ENCODE results near the gene MED29. TPM values are rescaled to one million over a fixed set of nuclear protein-coding genes. Genes with fewer than 3 reads are reported as not detected.
A peak's percentile ranks its signal among the peaks of the same experiment; 100 is the strongest.

The MED29 gene
- total RNA-seq, 1 experiment from 2014 or later = 739 TPM

GRCh38 chr19:39341719-39342604, 49.2 kb upstream of the MED29 start, which contains the start of gene SAMD4B:
SAMD4B (plus strand) TSS chr19:39342421; CDS start chr19:39356894, 14,473 bp downstream.
- TSS peak; percentile 98 for BruUV-seq (replicated peaks)
- Histone ChIP-seq H3K4me3 (ENCODE audit: low read depth in 2 of 2, low read length in 2 of 2) (peak within 1 kb of the TSS; percentile 39 to 60), H3K27me3 (ENCODE audit: control insufficient read depth, insufficient read depth, low read length) (no peaks in the 10 kb centered on the region), H3K4me1 (ENCODE audit: control insufficient read depth, insufficient read depth, low read length) (peaks cover 40% of the 10 kb centered on the region), H3K36me3 (ENCODE audit: control insufficient read depth, insufficient read depth, low read length) (peaks cover 26% of the 10 kb centered on the region), H3K27ac (ENCODE audit: low read length) (peak within 1 kb of the TSS; percentile 88), H3K9me3 (ENCODE audit: control insufficient read depth, insufficient read depth, low read depth, low read length) (no peaks in the 10 kb centered on the region)
- ChIA-PET CTCF (interaction anchor here (0.5 to 2.4 kb wide), 61 partner anchors 8 to 956 kb away, joined by 3 to 58 read pairs (median 5); partner anchors contain the start of genes DYRK1B, LRFN1, MED29 and PAF1), POLR2A (interaction anchor here (0.5 to 2.5 kb wide), 33 partner anchors 8 to 821 kb away, joined by 3 to 57 read pairs (median 6); partner anchors contain the start of genes FBXO17, LRFN1, MED29 and PAF1)
- intact Hi-C loops (cut with micrococcal nuclease; ENCODE audit: unreplicated experiment) (loop anchor here (1.0 kb wide), 2 partner anchors 49 to 70 kb away; partner anchors contain the start of genes MED29, PAF1 and PLEKHG2), in situ Hi-C loops (cut with HindIII; ENCODE audit: low pct_unique_long_range_greater_than_20kb, low sequenced_read_pairs) (loop anchor here (5.0 to 10.0 kb wide), 2 partner anchors 47 to 125 kb away; partner anchors contain the start of gene IFNL1)
- TF ChIP-seq TCF7L2 (IDR thresholded peaks at IDR 0.05; ENCODE audit: low read depth, low read length) (no peak), POLR2AphosphoS5 (IDR thresholded peaks at IDR 0.05; ENCODE audit: low read depth, low read length) (no peak), REST (IDR thresholded peaks at IDR 0.05; ENCODE audit: insufficient read depth in 1 of 2, low read depth in 2 of 2, low read length in 1 of 2) (no peak), CTCF (IDR thresholded peaks at IDR 0.05) (no peak), SIN3A (IDR thresholded peaks at IDR 0.05; ENCODE audit: borderline replicate concordance, insufficient read depth, low read depth, low read length) (no peak)
- ATAC-seq = peak; percentile 94
- peak; percentile 100 for DNase-seq (ENCODE audit: low read depth, low spot score)

- peak overlapping the region; percentile 39 to 60 for H3K4me3 ChIP-seq (ENCODE audit: low read depth in 2 of 2, low read length in 2 of 2)
- H3K9me3 ChIP-seq (ENCODE audit: control insufficient read depth, insufficient read depth, low read depth, low read length) = no peaks in the 10 kb centered on the region
- H3K36me3 ChIP-seq (ENCODE audit: control insufficient read depth, insufficient read depth, low read length) = peaks cover 34% of the 10 kb centered on the region
- CTCF ChIA-PET = interaction anchor here (0.5 to 2.4 kb wide), 65 partner anchors 8 to 956 kb away, joined by 3 to 58 read pairs (median 5); partner anchors contain the start of genes DYRK1B, LRFN1, MED29 and PAF1
- intact Hi-C loops (cut with micrococcal nuclease; ENCODE audit: unreplicated experiment) (loop anchor here (1.0 kb wide), 2 partner anchors 49 to 70 kb away; partner anchors contain the start of genes MED29, PAF1 and PLEKHG2), in situ Hi-C loops (cut with HindIII; ENCODE audit: low pct_unique_long_range_greater_than_20kb, low sequenced_read_pairs) (loop anchor here (5.0 to 10.0 kb wide), 2 partner anchors 48 to 125 kb away; partner anchors contain the start of gene IFNL1)
- no peaks in the 10 kb centered on the region for H3K27me3 ChIP-seq (ENCODE audit: control insufficient read depth, insufficient read depth, low read length)
- TF ChIP-seq SIN3A (IDR thresholded peaks at IDR 0.05; ENCODE audit: borderline replicate concordance, insufficient read depth, low read depth, low read length) (no peak), CTCF (IDR thresholded peaks at IDR 0.05) (no peak), TCF7L2 (IDR thresholded peaks at IDR 0.05; ENCODE audit: low read depth, low read length) (no peak)
- ATAC-seq (peak; percentile 14), DNase-seq (ENCODE audit: low read depth, low spot score) (no peak)
- H3K4me1 ChIP-seq (ENCODE audit: control insufficient read depth, insufficient read depth, low read length) = peaks cover 40% of the 10 kb centered on the region
- no TSS peak for BruUV-seq (replicated peaks)
- H3K27ac ChIP-seq (ENCODE audit: low read length) = peak overlapping the region; percentile 74
- POLR2A ChIA-PET = interaction anchor here (0.5 to 2.5 kb wide), 35 partner anchors 9 to 793 kb away, joined by 3 to 57 read pairs (median 6); partner anchors contain the start of genes IFNL1, LRFN1, MED29 and PAF1
Observed at GRCh38 chr19:39342647-39343305, 48.4 kb upstream of the MED29 start.
